H9 (cell line): ENCODE results near the gene NCKAP5. TPM values are rescaled to one million over a fixed set of nuclear protein-coding genes. Genes with fewer than 3 reads are reported as not detected.

Experiments
- DNase-seq: peaks from one replicate; pipeline ENCODE4 v3.0.0-alpha.2; 2017
- H2AFZ ChIP-seq: one replicate; pipeline ENCODE4 v1.6.1; 2013; ENCODE audit warnings: mild to moderate bottlenecking, low read length, control low read depth, moderate library complexity
- H2AK5ac ChIP-seq: 2 replicates; pipeline ENCODE4 v1.6.1; 2013; ENCODE audit warnings: low read length, control low read depth, mixed read lengths; ENCODE audit not compliant: insufficient read length
- H2BK120ac ChIP-seq: one replicate; pipeline ENCODE4 v1.6.1; 2013; ENCODE audit warnings: low read depth, mild to moderate bottlenecking, low read length, control low read depth, inconsistent platforms; ENCODE audit not compliant: poor library complexity, severe bottlenecking
- H2BK12ac ChIP-seq: 2 replicates; pipeline ENCODE4 v1.6.1; 2013; ENCODE audit warnings: low read length, control low read depth, mixed read lengths, low read depth; ENCODE audit not compliant: insufficient read length
- H2BK15ac ChIP-seq: 2 replicates; pipeline ENCODE4 v1.6.1; 2013; ENCODE audit warnings: low read depth, low read length, control low read depth
- H2BK20ac ChIP-seq: one replicate; pipeline ENCODE4 v1.6.1; 2013; ENCODE audit warnings: low read depth, mild to moderate bottlenecking, low read length, control low read depth, inconsistent platforms; ENCODE audit not compliant: poor library complexity, severe bottlenecking
- H2BK5ac ChIP-seq: 2 replicates; pipeline ENCODE4 v1.6.1; 2013; ENCODE audit warnings: low read length, control low read depth, mixed read lengths; ENCODE audit not compliant: insufficient read length
- H3K14ac ChIP-seq: 2 replicates; pipeline ENCODE4 v1.6.1; 2013; ENCODE audit warnings: low read length, control low read depth; ENCODE audit not compliant: insufficient read depth
- H3K18ac ChIP-seq: 2 replicates; pipeline ENCODE4 v1.6.1; 2013; ENCODE audit warnings: low read depth, mild to moderate bottlenecking, mixed read lengths, low read length, control low read depth; ENCODE audit not compliant: insufficient read length
- H3K23ac ChIP-seq: 2 replicates; pipeline ENCODE4 v1.6.1; 2013; ENCODE audit warnings: low read length, control low read depth, mixed read lengths, low read depth; ENCODE audit not compliant: insufficient read length
- H3K23me2 ChIP-seq: 2 replicates; pipeline ENCODE4 v1.6.1; 2013; ENCODE audit warnings: low read depth, mild to moderate bottlenecking, mixed read lengths, low read length, control low read depth; ENCODE audit not compliant: insufficient read length, poor library complexity, severe bottlenecking
- H3K27ac ChIP-seq: 2 replicates; pipeline ENCODE4 v1.5.1; 2013; ENCODE audit warnings: low read length, control low read depth, mixed read lengths, low read depth; ENCODE audit not compliant: insufficient read length
- H3K27me3 ChIP-seq: 2 replicates; pipeline ENCODE4 v1.6.1; 2013; ENCODE audit warnings: low read length, control low read depth, inconsistent platforms; ENCODE audit not compliant: insufficient read depth
- H3K4ac ChIP-seq: 2 replicates; pipeline ENCODE4 v1.6.1; 2013; ENCODE audit warnings: low read depth, mild to moderate bottlenecking, control low read depth, inconsistent platforms, low read length, moderate library complexity
- H3K4me1 ChIP-seq: 2 replicates; pipeline ENCODE4 v1.6.1; 2013; ENCODE audit warnings: low read length, control low read depth, inconsistent platforms; ENCODE audit not compliant: insufficient read depth
- H3K4me2 ChIP-seq: 2 replicates; pipeline ENCODE4 v1.6.1; 2013; ENCODE audit warnings: low read length, control low read depth, mixed read lengths; ENCODE audit not compliant: insufficient read length, insufficient read depth
- H3K56ac ChIP-seq: 2 replicates; pipeline ENCODE4 v1.6.1; 2013; ENCODE audit warnings: low read depth, mild to moderate bottlenecking, mixed read lengths, low read length, control low read depth; ENCODE audit not compliant: insufficient read length
- H3K79me1 ChIP-seq: 2 replicates; pipeline ENCODE4 v1.6.1; 2013; ENCODE audit warnings: low read depth, mild to moderate bottlenecking, moderate library complexity, low read length, control low read depth, inconsistent platforms; ENCODE audit not compliant: insufficient read depth, poor library complexity, severe bottlenecking
- H3K79me2 ChIP-seq: 2 replicates; pipeline ENCODE4 v1.6.1; 2013; ENCODE audit warnings: low read length, control low read depth, inconsistent platforms; ENCODE audit not compliant: insufficient read depth
- H3K9ac ChIP-seq: 2 replicates; pipeline ENCODE4 v1.6.1; 2013; ENCODE audit warnings: low read length, control low read depth, mixed read lengths; ENCODE audit not compliant: insufficient read length; ENCODE audit errors: extremely low read depth
- H3K9me3 ChIP-seq: one replicate; pipeline ENCODE4 v1.6.1; 2013; ENCODE audit warnings: low read depth, low read length, inconsistent platforms; ENCODE audit not compliant: control insufficient read depth
- H3T11ph ChIP-seq: one replicate; pipeline ENCODE4 v1.6.1; 2013; ENCODE audit warnings: mild to moderate bottlenecking, low read length, control low read depth, inconsistent platforms
- H4K20me1 ChIP-seq: one replicate; pipeline ENCODE4 v1.6.1; 2013; ENCODE audit not compliant: control insufficient read depth, insufficient read length, insufficient read depth
- H4K5ac ChIP-seq: 2 replicates; pipeline ENCODE4 v1.6.1; 2013; ENCODE audit warnings: low read depth, mild to moderate bottlenecking, mixed read lengths, low read length, control low read depth; ENCODE audit not compliant: insufficient read length
- H4K8ac ChIP-seq: replicated peaks from 2 replicates; pipeline ENCODE4 v1.6.1; 2013; ENCODE audit warnings: low read length, control low read depth, mixed read lengths, low read depth; ENCODE audit not compliant: insufficient read length
- H4K91ac ChIP-seq: 2 replicates; pipeline ENCODE4 v1.6.1; 2013; ENCODE audit warnings: low read depth, mild to moderate bottlenecking, moderate library complexity, mixed read lengths, low read length, control low read depth; ENCODE audit not compliant: insufficient read length
- H3K27ac Mint-ChIP-seq, 3 experiments: 2 replicates in 2 of 3; 3 replicates in 1 of 3; pipeline ENCODE4 v1.8.0; 2020 to 2021; ENCODE audit warnings: mixed read lengths in 3 of 3, mild to moderate bottlenecking in 1 of 3, moderate library complexity in 1 of 3
- H3K27me3 Mint-ChIP-seq: 2 replicates; pipeline ENCODE4 v1.8.0; 2021; ENCODE audit warnings: low read depth, mild to moderate bottlenecking, moderate library complexity, mixed read lengths
- H3K36me3 Mint-ChIP-seq, 3 experiments: 2 replicates in 2 of 3; 3 replicates in 1 of 3; pipeline ENCODE4 v1.8.0; 2020 to 2021; ENCODE audit warnings: low read depth in 3 of 3, mixed read lengths in 3 of 3; ENCODE audit not compliant: insufficient read depth in 1 of 3
- H3K4me1 Mint-ChIP-seq, 2 experiments: 2 replicates each; pipeline ENCODE4 v1.8.0; 2020; ENCODE audit warnings: mixed read lengths in 2 of 2
- H3K4me3 Mint-ChIP-seq, 2 experiments: 2 replicates in 1 of 2; 3 replicates in 1 of 2; pipeline ENCODE4 v1.8.0; 2020 to 2021; ENCODE audit warnings: mild to moderate bottlenecking in 2 of 2, mixed read lengths in 2 of 2, moderate library complexity in 1 of 2
- H3K9me3 Mint-ChIP-seq, 2 experiments: 2 replicates in 1 of 2; 3 replicates in 1 of 2; pipeline ENCODE4 v1.8.0; 2020; ENCODE audit warnings: mild to moderate bottlenecking in 2 of 2, mixed read lengths in 2 of 2, moderate library complexity in 1 of 2
- CTCF ChIP-seq: fragments of 200-600 bp; sonication (generic); conservative IDR thresholded peaks from 3 replicates; pipeline ENCODE4 v1.8.0; 2021; ENCODE audit warnings: antibody characterized with exemption, mild to moderate bottlenecking
- WGBS: extraction: QIAGEN DNeasy Blood & Tissue Kit; methylation state at CpG from one replicate; pipeline ENCODE4 v1.1.7; 2013; ENCODE audit warnings: missing lambda C conversion rate, low lambda C conversion rate, mixed read lengths; ENCODE audit not compliant: insufficient read length; ENCODE audit errors: extremely low coverage; 5-methylcytosine and 5-hydroxymethylcytosine counted together
- total RNA-seq: library from RNA; stranded (reverse); gene quantifications from 2 replicates; pipeline ENCODE4 v1.2.1, GENCODE V29; 2021

Gene NCKAP5
- total RNA-seq, 1 experiment from 2014 or later = 0.26 TPM

- Histone ChIP-seq H3K9ac (no peak overlapping the region), H4K91ac (no peak overlapping the region), H3K9me3 (no peaks in the 10 kb centered on the region), H3K23me2 (no peaks in the 10 kb centered on the region), H2BK12ac (no peak overlapping the region), H3K56ac (no peak overlapping the region), H2BK120ac (no peak overlapping the region), H4K20me1 (no peaks in the 10 kb centered on the region), H2AK5ac (no peak overlapping the region), H3K23ac (no peak overlapping the region), H3K14ac (no peak overlapping the region), H2BK5ac (no peak overlapping the region), H2AFZ (no peak overlapping the region), H3K18ac (no peak overlapping the region), H3K27ac (no peak overlapping the region), H3T11ph (no peak overlapping the region), H2BK15ac (no peak overlapping the region), H4K5ac (no peak overlapping the region), H3K4ac (no peak overlapping the region), H3K4me1 (no peaks in the 10 kb centered on the region), H4K8ac (no peak overlapping the region), H2BK20ac (no peak overlapping the region), H3K27me3 (no peaks in the 10 kb centered on the region), H3K79me1 (no peaks in the 10 kb centered on the region), H3K79me2 (no peaks in the 10 kb centered on the region), H3K4me2 (no peak overlapping the region)
- WGBS = no CpG with 5 or more reads among the region's 5 CpGs
- H3K27me3 Mint-ChIP-seq = peaks cover 3% of the 10 kb centered on the region
- no peak overlapping the region for H3K4me3 Mint-ChIP-seq
- H3K36me3 Mint-ChIP-seq = peaks cover 0 to 6% (median 2%) of the 10 kb centered on the region in 3 experiments; a peak in 3 of 7 replicates
- TF ChIP-seq CTCF = no peak
- no peak overlapping the region; a peak in 2 of 7 replicates for H3K27ac Mint-ChIP-seq
- no peak for DNase-seq
- H3K4me1 Mint-ChIP-seq = no peaks in the 10 kb centered on the region
- peaks cover 8 to 11% of the 10 kb centered on the region in 2 experiments for H3K9me3 Mint-ChIP-seq
Observed at GRCh38 chr2:132883430-132883829, 684.8 kb downstream of the NCKAP5 start.
